PC-9 (cell line): Measurements from ENCODE around the gene KCNJ15.

ENCODE experiments used
- CTCF ChIP-seq: fragments of 200-600 bp; sonication (generic); conservative IDR thresholded peaks from 2 replicates; pipeline ENCODE4 v1.6.1; 2017; ENCODE audit warnings: mixed run types, antibody characterized with exemption, mild to moderate bottlenecking, moderate library complexity
- EZH2 ChIP-seq: fragments of 200-600 bp; sonication (generic); IDR thresholded peaks from 2 replicates; pipeline ENCODE4 v1.8.0; 2017; ENCODE audit warnings: antibody characterized with exemption, low read depth

GRCh38 chr21:38265166-38265565 is 8.4 kb downstream of the KCNJ15 start:
- TF ChIP-seq CTCF (no peak), EZH2 (no peak)
